COLO829 (cell line): ENCODE results near the gene GNAZ.

Source experiments
- DNase-seq: peaks from one replicate; pipeline ENCODE4 v3.0.0; 2012; ENCODE audit warnings: low spot score

The GNAZ gene

DNA sequence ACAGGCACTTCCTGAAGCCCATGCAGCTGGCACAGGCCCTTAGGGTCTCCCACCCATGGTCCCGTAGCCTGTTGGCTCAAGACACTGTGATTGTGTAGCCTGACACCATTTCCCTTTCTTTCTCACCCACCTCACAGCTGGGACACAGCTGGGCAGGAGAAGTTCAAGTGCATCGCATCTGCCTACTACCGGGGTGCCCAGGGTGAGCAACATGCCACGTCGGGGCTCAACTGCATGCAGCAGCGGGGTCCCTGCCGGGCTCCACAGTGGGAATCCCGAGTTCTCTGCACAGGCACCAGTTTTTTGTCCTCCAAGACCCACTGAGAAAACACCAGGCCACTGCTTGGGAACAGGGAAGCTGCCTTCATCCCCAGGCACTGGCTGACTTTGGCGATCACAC, 85.5 kb downstream of the GNAZ start:
- DNase-seq: no peak

GRCh38 chr22:23156286-23156685, 86.0 kb downstream of the GNAZ start:
- no peak for DNase-seq

- no peak for DNase-seq
Measured at GRCh38 chr22:23157560-23158515, 87.5 kb downstream of the GNAZ start.

GRCh38 chr22:23158516-23159290, 88.4 kb downstream of the GNAZ start:
- DNase-seq: no peak

DNA sequence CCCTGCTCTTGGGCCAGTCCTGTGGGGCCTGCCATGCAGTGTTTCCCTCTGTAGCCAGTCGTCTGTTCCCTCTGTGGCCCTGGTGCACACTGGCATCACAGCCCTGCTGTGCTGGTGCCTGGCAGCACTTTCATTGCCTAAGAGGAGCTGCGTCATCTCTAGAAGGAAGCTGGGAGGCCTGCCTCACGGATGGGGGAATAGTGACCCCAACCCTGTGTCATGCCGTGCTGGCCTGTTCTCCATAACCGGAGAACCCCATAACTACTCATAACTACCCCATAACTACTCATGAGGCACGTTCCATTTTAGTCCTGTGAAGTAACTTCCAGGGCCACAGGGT, 88.9 kb downstream of the GNAZ start:
- no peak for DNase-seq

- DNase-seq: no peak
Measured at GRCh38 chr22:23161029-23161428, 90.7 kb downstream of the GNAZ start.

- no peak for DNase-seq
Measured at GRCh38 chr22:23161574-23161973, 91.3 kb downstream of the GNAZ start.

GRCh38 chr22:23163665-23164064, 93.3 kb downstream of the GNAZ start:
- no peak for DNase-seq

DNA sequence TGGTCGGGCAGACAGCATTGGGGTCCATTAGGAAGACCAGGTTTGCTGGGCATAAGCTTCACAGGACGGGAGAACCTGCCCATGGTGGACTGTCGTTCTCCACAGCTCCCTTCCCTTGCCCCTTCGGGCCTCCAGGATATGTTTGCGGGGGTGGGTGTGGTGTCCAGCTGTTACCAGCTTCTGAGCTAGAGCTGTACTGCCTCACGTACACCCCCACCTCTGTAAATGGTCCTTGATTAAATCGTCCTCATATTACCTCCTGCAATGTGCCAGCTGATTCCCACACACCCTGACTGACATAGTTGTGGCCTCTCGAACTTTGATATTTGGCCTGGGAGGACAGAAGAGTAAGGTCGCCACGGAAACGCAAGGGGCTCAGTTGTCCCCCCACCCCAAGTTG, 93.8 kb downstream of the GNAZ start:
- no peak for DNase-seq

- DNase-seq: no peak
Measured at GRCh38 chr22:23166042-23166831, 95.9 kb downstream of the GNAZ start.

DNA sequence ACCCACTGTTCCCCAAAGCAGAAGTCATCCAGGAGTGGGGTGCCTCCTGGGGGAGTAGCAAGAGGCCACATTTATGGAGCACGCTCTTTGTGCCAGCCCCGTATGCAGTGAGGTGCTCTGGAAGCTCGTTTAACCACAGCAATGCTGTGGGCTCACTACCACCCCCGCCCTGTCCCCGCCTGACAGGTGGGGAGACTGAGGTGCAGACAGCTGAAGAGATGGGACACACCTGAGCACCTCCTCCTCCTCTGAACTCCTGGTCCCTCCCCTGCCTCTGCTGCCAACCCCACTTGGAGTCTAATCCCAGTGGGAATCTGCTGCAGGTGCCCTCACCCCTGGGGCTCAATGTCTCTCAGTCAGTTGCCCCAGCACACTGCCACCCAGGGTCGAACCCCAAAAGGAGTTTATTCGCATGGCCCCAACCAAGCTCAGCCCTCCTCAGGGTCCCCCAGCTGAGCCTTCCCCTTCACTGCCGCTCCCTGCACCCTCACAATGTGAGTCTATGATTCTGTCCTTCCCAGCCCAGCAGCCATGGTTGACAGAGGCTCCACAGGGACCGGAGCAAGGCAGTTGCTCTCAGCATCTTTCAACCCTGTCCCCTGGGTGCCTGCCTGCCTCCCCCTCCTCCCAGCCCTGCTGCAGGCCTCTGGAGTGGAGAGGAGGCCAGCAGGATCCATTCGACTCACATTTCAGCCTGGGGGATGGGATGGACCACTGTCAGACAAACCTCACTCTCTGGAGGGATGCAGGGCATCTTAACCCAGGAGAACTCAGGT, 96.7 kb downstream of the GNAZ start:
- DNase-seq: no peak

GRCh38 chr22:23168391-23169042, 98.2 kb downstream of the GNAZ start:
- DNase-seq: no peak

- no peak for DNase-seq
Measured at GRCh38 chr22:23169043-23169406, 98.7 kb downstream of the GNAZ start.
